Spinal cord (tissue), 10 donors: ENCODE data around the gene PLA2G10. TPM values are rescaled to one million over a fixed set of nuclear protein-coding genes. Genes with fewer than 3 reads are reported as not detected.
"Not testable (repeated sequence)": the region's sequence is repeated elsewhere in the genome, so short reads cannot be mapped to it uniquely, and the experiment has no call there.

Experiments used
- DNase-seq, 6 donors: peaks; one replicate each; pipeline versions ENCODE4 v3.0.0 to v3.0.0-alpha.2; 2013 to 2015; ENCODE audit warnings: low spot score in 6 of 6, low read depth in 4 of 6
- H3K27ac ChIP-seq: one replicate; pipeline ENCODE4 v1.5.1; 2013; ENCODE audit warnings: low read depth, low read length, control low read depth
- H3K27me3 ChIP-seq: one replicate; pipeline ENCODE4 v1.6.1; 2013; ENCODE audit warnings: low read length; ENCODE audit not compliant: control insufficient read depth, insufficient read depth
- H3K36me3 ChIP-seq: one replicate; pipeline ENCODE4 v1.6.1; 2013; ENCODE audit warnings: low read length; ENCODE audit not compliant: control insufficient read depth, insufficient read depth
- H3K4me1 ChIP-seq: one replicate; pipeline ENCODE4 v1.6.1; 2013; ENCODE audit warnings: low read length; ENCODE audit not compliant: control insufficient read depth, insufficient read depth
- H3K4me3 ChIP-seq: one replicate; pipeline ENCODE4 v1.5.1; 2013; ENCODE audit warnings: low read depth, low read length, control low read depth
- H3K9me3 ChIP-seq: one replicate; pipeline ENCODE4 v1.6.1; 2013; ENCODE audit warnings: low read length; ENCODE audit not compliant: control insufficient read depth, insufficient read depth
- WGBS: methylation state at CpG from one replicate; pipeline ENCODE4 v1.1.5; 2013; ENCODE audit warnings: missing lambda C conversion rate; ENCODE audit not compliant: insufficient coverage; 5-methylcytosine and 5-hydroxymethylcytosine counted together
- polyA plus RNA-seq, 2 donors: library from polyadenylated mRNA; unstranded; fragments of 120-200 nt; gene quantifications; one replicate each; pipeline ENCODE4 v1.2.1, GENCODE V29; 2013; ENCODE audit not compliant: insufficient read length in 2 of 2
- total RNA-seq, 2 donors: library from RNA; depleted of rRNA in 1 of 2; stranded (reverse); fragments of 120-200 nt in 1 of 2; fragments of >200 nt in 1 of 2; gene quantifications; one replicate each; pipeline versions ENCODE4 v1.2.3 to v1.2.4, GENCODE V29; 2013 to 2014
- donor health status: healthy.

PLA2G10 gene
- total and polyA plus RNA-seq, 4 donors, result 0.22 to 0.39 TPM; not detected in 2

- no CpG with 5 or more reads among the region's 7 CpGs for WGBS
- Histone ChIP-seq H3K27ac (no peak overlapping the region), H3K9me3 (no peaks in the 10 kb centered on the region), H3K27me3 (no peaks in the 10 kb centered on the region), H3K36me3 (peaks cover 45% of the 10 kb centered on the region), H3K4me1 (no peaks in the 10 kb centered on the region), H3K4me3 (no peak overlapping the region)
- no peak for DNase-seq
These were observed 25.4 kb downstream of the PLA2G10 start for GRCh38 chr16:14668556-14669223.

GRCh38 chr16:14667347-14668266 lies 26.5 kb downstream of the PLA2G10 start:
- no peak overlapping the region for H3K27ac ChIP-seq
- no peaks in the 10 kb centered on the region for H3K4me1 ChIP-seq
- no peak overlapping the region for H3K4me3 ChIP-seq
- H3K36me3 ChIP-seq, result peaks cover 54% of the 10 kb centered on the region
- H3K27me3 ChIP-seq, result no peaks in the 10 kb centered on the region
- no peak for DNase-seq
- 95% methylated on average over 7 of the region's 16 CpGs for WGBS
- H3K9me3 ChIP-seq, result no peaks in the 10 kb centered on the region

GRCh38 chr16:14658063-14658462 lies 36.0 kb downstream of the PLA2G10 start:
- Histone ChIP-seq H3K27me3 (no peaks in the 10 kb centered on the region), H3K9me3 (no peaks in the 10 kb centered on the region), H3K36me3 (peaks cover 72% of the 10 kb centered on the region), H3K27ac (no peak overlapping the region), H3K4me3 (no peak overlapping the region), H3K4me1 (no peaks in the 10 kb centered on the region)
- no peak for DNase-seq
- WGBS, result 90% methylated on average over 2 of the region's 2 CpGs

GRCh38 chr16:14652726-14653125 lies 41.4 kb downstream of the PLA2G10 start:
- H3K9me3 ChIP-seq, result no peaks in the 10 kb centered on the region
- H3K4me3 ChIP-seq, result no peak overlapping the region
- DNase-seq, result no peak
- no peak overlapping the region for H3K27ac ChIP-seq
- H3K4me1 ChIP-seq, result no peaks in the 10 kb centered on the region
- peaks cover 69% of the 10 kb centered on the region for H3K36me3 ChIP-seq
- no peaks in the 10 kb centered on the region for H3K27me3 ChIP-seq
- 100% methylated on average over 1 of the region's 2 CpGs for WGBS

- Histone ChIP-seq H3K27me3 (no peaks in the 10 kb centered on the region), H3K36me3 (peaks cover 69% of the 10 kb centered on the region), H3K9me3 (no peaks in the 10 kb centered on the region), H3K4me1 (no peaks in the 10 kb centered on the region), H3K27ac (no peak overlapping the region), H3K4me3 (no peak overlapping the region)
- DNase-seq, result no peak
- WGBS, result 100% methylated on average over 3 of the region's 6 CpGs
These were observed 43.5 kb downstream of the PLA2G10 start for GRCh38 chr16:14650629-14651028.

- DNase-seq, result no peak
- H3K27ac ChIP-seq, result no peak overlapping the region
- no peaks in the 10 kb centered on the region for H3K9me3 ChIP-seq
- 91% methylated on average over 10 of the region's 10 CpGs for WGBS
- H3K4me1 ChIP-seq, result no peaks in the 10 kb centered on the region
- H3K36me3 ChIP-seq, result peaks cover 67% of the 10 kb centered on the region
- H3K27me3 ChIP-seq, result no peaks in the 10 kb centered on the region
- H3K4me3 ChIP-seq, result no peak overlapping the region
These were observed 44.3 kb downstream of the PLA2G10 start for GRCh38 chr16:14649816-14650215.

- no peaks in the 10 kb centered on the region for H3K4me1 ChIP-seq
- no peak overlapping the region for H3K27ac ChIP-seq
- H3K36me3 ChIP-seq, result peaks cover 32% of the 10 kb centered on the region
- no peaks in the 10 kb centered on the region for H3K27me3 ChIP-seq
- 80% methylated on average over 2 of the region's 7 CpGs for WGBS
- DNase-seq, result no peak
- no peaks in the 10 kb centered on the region for H3K9me3 ChIP-seq
- no peak overlapping the region for H3K4me3 ChIP-seq
These were observed 52.2 kb downstream of the PLA2G10 start for GRCh38 chr16:14641926-14642325.

- WGBS, result no CpG with 5 or more reads among the region's 8 CpGs
- Histone ChIP-seq H3K4me1 (no peaks in the 10 kb centered on the region), H3K27ac (no peak overlapping the region), H3K4me3 (no peak overlapping the region), H3K36me3 (peaks cover 25% of the 10 kb centered on the region), H3K9me3 (no peaks in the 10 kb centered on the region), H3K27me3 (no peaks in the 10 kb centered on the region)
- no peak for DNase-seq
These were observed 52.9 kb downstream of the PLA2G10 start for GRCh38 chr16:14641206-14641605.

- DNase-seq, result no peak
- no peaks in the 10 kb centered on the region for H3K4me1 ChIP-seq
- no peak overlapping the region for H3K4me3 ChIP-seq
- no peaks in the 10 kb centered on the region for H3K9me3 ChIP-seq
- no peaks in the 10 kb centered on the region for H3K27me3 ChIP-seq
- H3K36me3 ChIP-seq, result peaks cover 18% of the 10 kb centered on the region
- no peak overlapping the region for H3K27ac ChIP-seq
- 93% methylated on average over 6 of the region's 10 CpGs for WGBS
These were observed 53.6 kb downstream of the PLA2G10 start for GRCh38 chr16:14640538-14640937.

GRCh38 chr16:14636951-14637240 lies 57.2 kb downstream of the PLA2G10 start:
- H3K4me1 ChIP-seq, result peaks cover 18% of the 10 kb centered on the region
- not testable (repeated sequence) for H3K9me3 ChIP-seq, H3K36me3 ChIP-seq, DNase-seq, H3K4me3 ChIP-seq, H3K27me3 ChIP-seq, H3K27ac ChIP-seq
- no CpG with 5 or more reads among the region's 1 CpG for WGBS
